ENCODE data around the gene ZCCHC4.

GRCh38 chr4:25301471-25301870 lies 11.1 kb upstream of the ZCCHC4 start:
- TF ChIP-seq CTCF (IDR thresholded peaks at IDR 0.05) (no peak), POLR2A (IDR thresholded peaks at IDR 0.05) (no peak), EP300 (IDR thresholded peaks at IDR 0.05) (no peak)

Data from stomach (tissue), 4 donors.